Parathyroid adenoma (tissue), 2 donors: ENCODE results near the gene TP53.

Experiments
- H2AFZ ChIP-seq: fragments of 300-600 bp; sonication (generic); one replicate; pipeline ENCODE4 v1.7.0; 2017; ENCODE audit warnings: antibody characterized with exemption, mild to moderate bottlenecking
- H3K27ac ChIP-seq: fragments of 300-600 bp; sonication (generic); one replicate; pipeline ENCODE4 v1.7.0; 2017
- H3K27me3 ChIP-seq: fragments of 300-600 bp; sonication (generic); one replicate; pipeline ENCODE4 v1.7.0; 2017; ENCODE audit warnings: low read length; ENCODE audit not compliant: control insufficient read depth, insufficient read depth
- H3K36me3 ChIP-seq: fragments of 300-600 bp; sonication (generic); one replicate; pipeline ENCODE4 v1.7.0; 2017; ENCODE audit warnings: low read length; ENCODE audit not compliant: control insufficient read depth, insufficient read depth
- H3K4me1 ChIP-seq: fragments of 300-600 bp; sonication (generic); one replicate; pipeline ENCODE4 v1.7.0; 2017; ENCODE audit warnings: control low read depth
- H3K4me2 ChIP-seq: fragments of 300-600 bp; sonication (generic); one replicate; pipeline ENCODE4 v1.7.0; 2017; ENCODE audit warnings: low read length
- H3K4me3 ChIP-seq: fragments of 300-600 bp; sonication (generic); one replicate; pipeline ENCODE4 v1.7.0; 2017; ENCODE audit warnings: low read depth, low read length
- H3K79me2 ChIP-seq: fragments of 300-600 bp; sonication (generic); one replicate; pipeline ENCODE4 v1.7.0; 2017; ENCODE audit warnings: control low read depth
- H3K9ac ChIP-seq: fragments of 300-600 bp; sonication (generic); one replicate; pipeline ENCODE4 v1.7.0; 2017; ENCODE audit warnings: mild to moderate bottlenecking
- H3K9me3 ChIP-seq: fragments of 300-600 bp; sonication (generic); one replicate; pipeline ENCODE4 v1.7.0; 2017; ENCODE audit warnings: low read length; ENCODE audit not compliant: control insufficient read depth
- TF ChIP-seq, protein P1 (sequence below): fragments of 300-600 bp; sonication (generic); IDR thresholded peaks from one replicate; pipeline ENCODE4 v1.7.0; 2017; ENCODE audit warnings: antibody characterized with exemption, mild to moderate bottlenecking
- donor health status: primary hyperparathyroidism.

TP53 gene

DNA sequence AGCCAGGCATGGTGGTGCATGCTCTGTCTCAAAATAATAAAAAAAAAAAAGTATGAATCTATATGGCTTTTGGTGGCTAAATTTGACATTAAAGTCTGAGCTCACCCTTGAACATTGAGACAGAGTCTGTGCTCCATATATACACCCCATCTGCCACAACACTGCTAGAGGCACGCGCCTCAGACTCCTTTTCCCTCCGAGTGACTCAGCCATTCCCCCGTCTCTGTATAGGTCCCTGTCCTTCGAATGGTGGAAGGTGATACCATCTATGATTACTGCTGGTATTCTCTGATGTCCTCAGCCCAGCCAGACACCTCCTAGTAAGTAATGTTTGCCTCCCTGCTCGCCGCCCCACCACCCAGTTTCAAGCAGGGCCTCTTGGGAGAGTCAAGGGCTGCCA is 13.2 kb upstream of the TP53 start:
- H3K27ac ChIP-seq = no peak overlapping the region
- H3K4me3 ChIP-seq = no peak overlapping the region
- H3K9ac ChIP-seq = no peak overlapping the region
- H3K27me3 ChIP-seq = no peaks in the 10 kb centered on the region
- H3K4me2 ChIP-seq = no peak overlapping the region
- no peaks in the 10 kb centered on the region for H3K4me1 ChIP-seq
- H3K9me3 ChIP-seq = no peaks in the 10 kb centered on the region
- no peaks in the 10 kb centered on the region for H3K36me3 ChIP-seq
- no peak overlapping the region for H2AFZ ChIP-seq
- no peaks in the 10 kb centered on the region for H3K79me2 ChIP-seq
- TF ChIP-seq, protein P1, sequence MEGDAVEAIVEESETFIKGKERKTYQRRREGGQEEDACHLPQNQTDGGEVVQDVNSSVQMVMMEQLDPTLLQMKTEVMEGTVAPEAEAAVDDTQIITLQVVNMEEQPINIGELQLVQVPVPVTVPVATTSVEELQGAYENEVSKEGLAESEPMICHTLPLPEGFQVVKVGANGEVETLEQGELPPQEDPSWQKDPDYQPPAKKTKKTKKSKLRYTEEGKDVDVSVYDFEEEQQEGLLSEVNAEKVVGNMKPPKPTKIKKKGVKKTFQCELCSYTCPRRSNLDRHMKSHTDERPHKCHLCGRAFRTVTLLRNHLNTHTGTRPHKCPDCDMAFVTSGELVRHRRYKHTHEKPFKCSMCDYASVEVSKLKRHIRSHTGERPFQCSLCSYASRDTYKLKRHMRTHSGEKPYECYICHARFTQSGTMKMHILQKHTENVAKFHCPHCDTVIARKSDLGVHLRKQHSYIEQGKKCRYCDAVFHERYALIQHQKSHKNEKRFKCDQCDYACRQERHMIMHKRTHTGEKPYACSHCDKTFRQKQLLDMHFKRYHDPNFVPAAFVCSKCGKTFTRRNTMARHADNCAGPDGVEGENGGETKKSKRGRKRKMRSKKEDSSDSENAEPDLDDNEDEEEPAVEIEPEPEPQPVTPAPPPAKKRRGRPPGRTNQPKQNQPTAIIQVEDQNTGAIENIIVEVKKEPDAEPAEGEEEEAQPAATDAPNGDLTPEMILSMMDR = no peak

DNA sequence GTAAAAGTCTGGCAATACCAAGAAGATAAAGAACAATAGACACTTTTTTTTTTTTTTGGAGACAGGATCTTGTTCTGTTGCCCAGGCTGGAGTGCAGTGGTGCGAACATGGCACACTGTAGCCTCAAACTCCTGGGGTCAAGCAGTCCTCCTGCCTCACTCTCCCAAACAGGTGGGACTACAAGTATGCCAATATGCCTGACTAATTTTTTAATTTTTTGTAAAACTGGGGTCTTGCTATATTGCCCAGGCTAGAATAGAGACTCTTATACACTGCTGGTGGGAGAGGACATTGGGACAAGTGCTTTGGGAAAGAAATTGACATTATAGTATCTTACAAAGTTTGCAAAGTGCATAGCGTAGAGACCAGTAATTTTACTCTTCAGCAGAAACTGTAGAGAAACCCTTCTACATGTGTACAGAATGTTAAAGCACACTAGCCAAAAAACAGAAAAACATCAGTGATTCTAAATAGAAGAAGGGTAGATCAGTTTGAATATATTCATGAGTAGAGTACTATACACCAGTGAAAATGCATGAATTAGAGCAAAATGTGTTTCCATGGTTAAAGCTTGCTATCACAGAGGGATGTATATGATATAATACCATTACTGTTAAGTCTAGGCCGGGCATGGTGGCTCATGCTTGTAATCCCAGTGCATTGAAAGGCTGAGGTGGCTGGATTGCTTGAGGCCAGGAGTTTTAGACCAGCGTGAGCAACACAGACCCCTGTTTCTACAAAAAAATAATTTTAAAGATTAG is 10.7 kb upstream of the TP53 start:
- TF ChIP-seq, protein P1 = no peak
- Histone ChIP-seq H2AFZ (no peak overlapping the region), H3K27ac (no peak overlapping the region), H3K4me3 (no peak overlapping the region), H3K79me2 (no peaks in the 10 kb centered on the region), H3K9me3 (no peaks in the 10 kb centered on the region), H3K27me3 (no peaks in the 10 kb centered on the region), H3K9ac (no peak overlapping the region), H3K4me2 (no peak overlapping the region), H3K36me3 (no peaks in the 10 kb centered on the region), H3K4me1 (no peaks in the 10 kb centered on the region)

DNA sequence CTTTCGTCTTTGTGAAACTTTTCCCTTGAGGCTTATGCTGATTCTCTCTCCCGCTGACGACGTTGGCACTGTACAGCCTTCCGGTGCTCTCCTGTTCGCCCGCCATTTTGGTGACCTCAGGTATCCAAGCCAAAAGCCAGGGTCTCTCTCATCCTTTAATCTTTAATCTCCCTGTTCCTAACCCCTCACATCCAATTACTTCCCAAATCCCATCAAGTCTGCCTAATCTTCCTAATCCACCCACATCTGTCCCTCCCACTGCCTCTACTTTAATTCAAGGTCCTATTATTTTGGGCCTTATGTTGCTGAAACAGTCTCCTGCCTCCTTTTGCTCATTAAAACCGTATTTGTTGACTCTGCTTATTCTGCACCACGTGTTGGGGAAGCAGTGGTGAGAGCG is 8.3 kb upstream of the TP53 start:
- H3K9me3 ChIP-seq = no peaks in the 10 kb centered on the region
- no peaks in the 10 kb centered on the region for H3K36me3 ChIP-seq
- no peak overlapping the region for H3K9ac ChIP-seq
- H3K27me3 ChIP-seq = no peaks in the 10 kb centered on the region
- H3K27ac ChIP-seq = no peak overlapping the region
- no peak overlapping the region for H3K4me2 ChIP-seq
- TF ChIP-seq, protein P1 = no peak
- no peaks in the 10 kb centered on the region for H3K79me2 ChIP-seq
- H3K4me3 ChIP-seq = no peak overlapping the region
- H2AFZ ChIP-seq = no peak overlapping the region
- no peaks in the 10 kb centered on the region for H3K4me1 ChIP-seq

DNA sequence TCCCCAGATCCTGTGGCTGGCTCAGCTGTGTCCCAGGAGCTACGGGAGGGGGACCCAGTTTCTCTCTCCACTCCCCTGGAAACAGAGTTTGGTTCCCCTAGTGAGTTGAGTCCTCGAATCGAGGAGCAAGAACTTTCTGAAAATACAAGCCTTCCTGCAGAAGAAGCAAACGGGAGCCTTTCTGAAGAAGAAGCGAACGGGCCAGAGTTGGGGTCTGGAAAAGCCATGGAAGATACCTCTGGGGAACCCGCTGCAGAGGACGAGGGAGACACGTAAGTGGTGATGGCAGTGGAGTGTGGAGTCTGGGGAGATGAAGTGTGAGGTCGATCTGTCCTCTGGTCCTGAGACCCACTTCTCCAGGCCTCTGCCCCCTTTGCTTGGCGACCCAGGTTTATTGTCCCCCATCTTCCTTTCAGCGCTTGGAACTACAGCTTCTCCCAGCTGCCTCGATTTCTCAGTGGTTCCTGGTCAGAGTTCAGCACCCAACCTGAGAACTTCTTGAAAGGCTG is 1.6 kb upstream of the TP53 start:
- H3K27me3 ChIP-seq = no peaks in the 10 kb centered on the region
- H3K27ac ChIP-seq = peak overlapping the region; percentile 33
- no peaks in the 10 kb centered on the region for H3K9me3 ChIP-seq
- H2AFZ ChIP-seq = peak overlapping the region; percentile 82
- H3K4me2 ChIP-seq = peak overlapping the region; percentile 94
- H3K79me2 ChIP-seq = peaks cover 11% of the 10 kb centered on the region
- no peak overlapping the region for H3K9ac ChIP-seq
- TF ChIP-seq, protein P1 = no peak
- peaks cover 5% of the 10 kb centered on the region for H3K4me1 ChIP-seq
- H3K4me3 ChIP-seq = peak overlapping the region; percentile 100
- H3K36me3 ChIP-seq = no peaks in the 10 kb centered on the region
